AG10803 (cell line): Measurements from ENCODE around the gene CDR2.
"Not testable (repeated sequence)": the region's sequence is repeated elsewhere in the genome, so short reads cannot be mapped to it uniquely, and the experiment has no call there.

ENCODE experiments used
- DNase-seq: peaks from one replicate; pipeline ENCODE4 v3.0.0; 2010; ENCODE audit warnings: low read depth
- H3K4me3 ChIP-seq: 2 replicates; pipeline ENCODE4 v1.5.1; 2011; ENCODE audit warnings: mild to moderate bottlenecking, low read length, control low read depth
- CTCF ChIP-seq: conservative IDR thresholded peaks from 2 replicates; pipeline ENCODE4 v1.5.1; 2011; ENCODE audit warnings: mild to moderate bottlenecking, low read length, control low read depth, inconsistent platforms

CDR2 gene

DNA sequence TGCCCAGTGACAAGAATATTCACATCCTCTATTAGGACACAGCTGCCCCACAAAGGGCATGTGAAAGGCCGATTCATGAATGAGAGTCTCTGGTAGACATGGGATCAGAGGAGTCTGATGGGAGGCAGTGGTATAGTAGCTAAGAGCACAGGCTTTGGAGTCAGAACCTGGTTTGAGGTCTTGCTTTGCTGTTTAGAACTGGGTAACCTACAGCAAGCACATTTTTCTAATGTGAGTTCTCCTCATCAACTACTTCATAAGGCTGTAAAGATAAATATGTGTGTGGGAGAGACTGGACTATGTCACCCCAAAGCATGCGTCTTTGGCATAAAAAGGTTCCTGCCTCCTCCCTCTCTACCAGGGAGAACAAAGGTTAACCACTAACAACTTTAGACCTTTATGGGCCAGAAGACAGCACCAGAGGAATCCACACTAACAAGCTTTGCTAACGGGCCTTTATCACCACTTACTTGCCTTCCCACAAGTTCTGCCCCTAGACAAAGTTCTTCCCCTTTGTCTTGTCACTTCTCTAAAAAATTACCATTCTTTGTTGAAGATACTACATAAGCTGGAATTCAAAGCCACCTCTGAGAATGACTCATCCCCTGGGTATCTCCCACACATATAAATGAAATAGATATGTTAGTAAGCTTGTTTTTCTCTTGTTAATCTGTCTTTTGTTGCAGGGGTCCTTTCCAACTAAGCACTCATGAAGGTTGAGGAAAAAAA is 21.1 kb downstream of the CDR2 start:
- DNase-seq = peak; percentile 89
- H3K4me3 ChIP-seq = no peak overlapping the region
- TF ChIP-seq CTCF = no peak

DNA sequence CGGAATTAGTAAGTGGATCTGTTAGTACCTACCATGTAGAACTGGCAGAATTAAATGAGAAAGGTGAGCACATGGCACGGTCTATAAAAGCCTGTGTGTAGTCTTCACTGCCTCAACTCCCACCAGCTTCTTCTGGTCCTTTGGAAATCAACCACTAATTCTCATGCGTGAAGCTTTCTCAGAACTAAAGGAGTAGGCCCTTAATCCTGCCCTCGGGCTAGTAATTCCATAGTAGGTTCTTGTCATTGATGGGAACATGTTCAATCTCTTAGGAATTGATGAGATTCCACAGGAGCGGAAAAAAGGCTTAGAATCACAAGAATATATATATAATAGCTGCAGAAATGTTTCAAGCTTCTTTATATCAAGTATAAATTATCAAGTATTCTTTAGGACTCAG is 21.7 kb downstream of the CDR2 start:
- no peak for DNase-seq
- no peak for TF ChIP-seq CTCF

GRCh38 chr16:22352140-22352539 is 22.3 kb downstream of the CDR2 start:
- no peak for TF ChIP-seq CTCF
- DNase-seq = no peak

More for the DNA sequence above, 21.7 kb downstream of the CDR2 start:
- no peak overlapping the region for H3K4me3 ChIP-seq

DNA sequence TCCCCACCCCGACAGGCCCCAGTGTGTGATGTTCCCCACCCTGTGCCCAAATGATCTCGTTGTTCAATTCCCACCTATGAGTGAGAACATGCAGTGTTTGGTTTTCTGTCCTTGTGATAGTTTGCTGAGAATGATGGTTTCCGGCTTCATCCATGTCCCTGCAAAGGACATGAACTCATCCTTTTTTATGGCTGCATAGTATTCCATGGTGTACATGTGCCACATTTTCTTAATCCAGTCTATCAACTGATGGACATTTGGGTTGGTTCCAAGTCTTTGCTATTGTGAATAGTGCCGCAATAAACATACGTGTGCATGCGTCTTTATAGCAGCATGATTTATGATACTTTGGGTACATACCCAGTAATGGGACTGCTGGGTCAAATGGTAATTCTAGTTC is 23.4 kb downstream of the CDR2 start:
- DNase-seq, H3K4me3 ChIP-seq: not testable (repeated sequence)

More at GRCh38 chr16:22352140-22352539, 22.3 kb downstream of the CDR2 start:
- H3K4me3 ChIP-seq = no peak overlapping the region

DNA sequence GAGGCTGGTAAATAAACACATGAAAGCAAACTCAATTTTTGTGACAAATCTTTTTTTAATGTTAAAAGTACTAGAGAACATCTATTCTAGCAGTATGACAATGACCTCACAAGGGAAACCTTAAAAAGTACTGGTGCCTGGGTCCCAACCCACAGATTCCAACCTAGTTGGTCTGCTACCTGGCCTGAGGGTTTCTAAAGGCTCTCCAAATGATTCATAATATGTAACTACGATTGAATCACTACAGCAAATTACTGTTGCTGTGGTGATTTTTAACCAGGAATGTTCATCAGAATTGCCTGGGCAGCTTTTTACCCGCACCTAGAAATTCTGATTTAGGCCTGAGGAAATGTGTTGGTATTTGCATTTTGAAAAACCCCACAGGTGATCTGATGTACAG is 26.1 kb downstream of the CDR2 start:
- TF ChIP-seq CTCF = no peak
- no peak overlapping the region for H3K4me3 ChIP-seq
- no peak for DNase-seq

DNA sequence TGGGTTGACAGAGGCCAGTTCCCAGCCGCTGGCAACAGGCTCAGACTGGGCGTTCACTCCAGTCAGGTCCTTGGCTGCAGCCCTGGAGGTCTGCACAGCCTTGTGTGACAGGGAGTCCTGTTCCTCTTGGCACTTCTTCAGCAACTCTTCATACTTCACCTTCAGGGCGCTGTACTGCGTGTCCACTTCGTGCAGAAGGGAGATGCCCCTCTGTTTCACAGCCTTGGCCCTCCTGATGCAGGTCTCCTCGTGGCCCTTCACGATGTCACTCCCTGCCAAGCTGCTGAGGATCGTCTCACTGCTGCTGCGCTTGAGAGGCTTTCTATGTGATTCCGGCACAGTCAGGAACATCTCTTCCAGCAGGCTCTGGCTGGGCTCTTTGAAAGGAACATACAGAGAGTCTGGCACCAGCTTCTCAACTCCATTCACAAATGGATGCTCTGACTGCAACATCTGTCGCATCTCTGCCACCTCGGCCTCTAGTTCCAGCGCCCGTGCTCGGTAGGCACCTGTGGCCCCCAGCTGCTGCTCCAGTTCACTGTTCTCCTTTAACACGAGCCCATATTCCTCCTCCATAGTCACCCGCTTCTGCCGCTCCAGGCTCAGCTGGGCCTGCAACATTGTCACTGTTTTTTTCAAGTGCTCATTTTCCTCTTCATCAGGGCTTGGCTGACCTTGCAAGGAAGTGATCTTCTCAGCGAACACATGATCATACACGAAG is 27.2 kb downstream of the CDR2 start:
- H3K4me3 ChIP-seq = no peak overlapping the region
- TF ChIP-seq CTCF = no peak
- DNase-seq = no peak

DNA sequence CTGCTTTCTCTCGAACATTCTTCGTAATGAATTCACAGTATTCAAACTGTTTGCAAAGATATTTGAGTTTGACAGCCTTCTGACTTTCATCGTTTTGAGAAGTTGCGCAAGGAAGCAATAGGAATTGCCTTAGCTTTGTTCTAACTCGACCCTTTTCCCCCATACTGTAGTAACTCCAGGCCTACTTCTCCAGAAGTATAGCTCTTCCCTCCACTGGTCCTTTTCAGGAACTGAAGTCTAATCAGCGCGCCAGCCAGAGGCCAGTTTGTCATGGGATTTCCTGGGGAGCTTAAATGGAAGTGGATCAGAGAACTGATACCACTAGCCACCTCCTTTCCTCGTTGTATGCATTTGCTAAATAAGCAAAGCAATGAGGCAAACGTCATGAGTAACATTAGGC is 27.9 kb downstream of the CDR2 start:
- no peak for TF ChIP-seq CTCF
- DNase-seq = no peak
- H3K4me3 ChIP-seq = no peak overlapping the region
